Measurements from ENCODE around the gene SLC7A7. TPM values are rescaled to one million over a fixed set of nuclear protein-coding genes. Genes with fewer than 3 reads are reported as not detected.

Gene SLC7A7
- total and polyA plus RNA-seq, 2 of the 13 experiments (the other 11 are each of a cell fraction or from before 2014, with no cell fraction given) = 0.13 to 0.63 TPM

GRCh38 chr14:22819151-22819988, 4.1 kb upstream of the SLC7A7 start (continued):
- TF ChIP-seq TARDBP (CRISPR knock-in tag; IDR thresholded peaks at IDR 0.05) = peak; percentile 25; the same call in 1 of the 2 replicates
- no peak for TF ChIP-seq ZNF274 (CRISPR knock-in tag; IDR thresholded peaks at IDR 0.05)
- no peak for TF ChIP-seq ZNF441 (CRISPR knock-in tag; IDR thresholded peaks at IDR 0.05; ENCODE audit: borderline replicate concordance)
- TF ChIP-seq, protein P1, sequence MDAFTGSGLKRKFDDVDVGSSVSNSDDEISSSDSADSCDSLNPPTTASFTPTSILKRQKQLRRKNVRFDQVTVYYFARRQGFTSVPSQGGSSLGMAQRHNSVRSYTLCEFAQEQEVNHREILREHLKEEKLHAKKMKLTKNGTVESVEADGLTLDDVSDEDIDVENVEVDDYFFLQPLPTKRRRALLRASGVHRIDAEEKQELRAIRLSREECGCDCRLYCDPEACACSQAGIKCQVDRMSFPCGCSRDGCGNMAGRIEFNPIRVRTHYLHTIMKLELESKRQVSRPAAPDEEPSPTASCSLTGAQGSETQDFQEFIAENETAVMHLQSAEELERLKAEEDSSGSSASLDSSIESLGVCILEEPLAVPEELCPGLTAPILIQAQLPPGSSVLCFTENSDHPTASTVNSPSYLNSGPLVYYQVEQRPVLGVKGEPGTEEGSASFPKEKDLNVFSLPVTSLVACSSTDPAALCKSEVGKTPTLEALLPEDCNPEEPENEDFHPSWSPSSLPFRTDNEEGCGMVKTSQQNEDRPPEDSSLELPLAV (CRISPR knock-in tag; conservative IDR thresholded peaks at IDR 0.05; ENCODE audit: low read depth) = no peak
- no peak for TF ChIP-seq ZNF674 (CRISPR knock-in tag; IDR thresholded peaks at IDR 0.05; ENCODE audit: low read depth)
- TF ChIP-seq ZNF75D (CRISPR knock-in tag; IDR thresholded peaks at IDR 0.05; ENCODE audit: borderline replicate concordance) = no peak
- TF ChIP-seq ZNF335 (CRISPR knock-in tag; IDR thresholded peaks at IDR 0.05) = no peak
- no peak for TF ChIP-seq EEA1 (CRISPR knock-in tag; IDR thresholded peaks at IDR 0.05; ENCODE audit: borderline replicate concordance)
- TF ChIP-seq CC2D1A (CRISPR knock-in tag; IDR thresholded peaks at IDR 0.05) = no peak
- TF ChIP-seq, protein P2, sequence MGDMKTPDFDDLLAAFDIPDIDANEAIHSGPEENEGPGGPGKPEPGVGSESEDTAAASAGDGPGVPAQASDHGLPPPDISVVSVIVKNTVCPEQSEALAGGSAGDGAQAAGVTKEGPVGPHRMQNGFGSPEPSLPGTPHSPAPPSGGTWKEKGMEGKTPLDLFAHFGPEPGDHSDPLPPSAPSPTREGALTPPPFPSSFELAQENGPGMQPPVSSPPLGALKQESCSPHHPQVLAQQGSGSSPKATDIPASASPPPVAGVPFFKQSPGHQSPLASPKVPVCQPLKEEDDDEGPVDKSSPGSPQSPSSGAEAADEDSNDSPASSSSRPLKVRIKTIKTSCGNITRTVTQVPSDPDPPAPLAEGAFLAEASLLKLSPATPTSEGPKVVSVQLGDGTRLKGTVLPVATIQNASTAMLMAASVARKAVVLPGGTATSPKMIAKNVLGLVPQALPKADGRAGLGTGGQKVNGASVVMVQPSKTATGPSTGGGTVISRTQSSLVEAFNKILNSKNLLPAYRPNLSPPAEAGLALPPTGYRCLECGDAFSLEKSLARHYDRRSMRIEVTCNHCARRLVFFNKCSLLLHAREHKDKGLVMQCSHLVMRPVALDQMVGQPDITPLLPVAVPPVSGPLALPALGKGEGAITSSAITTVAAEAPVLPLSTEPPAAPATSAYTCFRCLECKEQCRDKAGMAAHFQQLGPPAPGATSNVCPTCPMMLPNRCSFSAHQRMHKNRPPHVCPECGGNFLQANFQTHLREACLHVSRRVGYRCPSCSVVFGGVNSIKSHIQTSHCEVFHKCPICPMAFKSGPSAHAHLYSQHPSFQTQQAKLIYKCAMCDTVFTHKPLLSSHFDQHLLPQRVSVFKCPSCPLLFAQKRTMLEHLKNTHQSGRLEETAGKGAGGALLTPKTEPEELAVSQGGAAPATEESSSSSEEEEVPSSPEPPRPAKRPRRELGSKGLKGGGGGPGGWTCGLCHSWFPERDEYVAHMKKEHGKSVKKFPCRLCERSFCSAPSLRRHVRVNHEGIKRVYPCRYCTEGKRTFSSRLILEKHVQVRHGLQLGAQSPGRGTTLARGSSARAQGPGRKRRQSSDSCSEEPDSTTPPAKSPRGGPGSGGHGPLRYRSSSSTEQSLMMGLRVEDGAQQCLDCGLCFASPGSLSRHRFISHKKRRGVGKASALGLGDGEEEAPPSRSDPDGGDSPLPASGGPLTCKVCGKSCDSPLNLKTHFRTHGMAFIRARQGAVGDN (CRISPR knock-in tag; IDR thresholded peaks at IDR 0.05) = peak; percentile 65
- no peak for TF ChIP-seq NFRKB (IDR thresholded peaks at IDR 0.05)
- TF ChIP-seq ZNF577 (CRISPR knock-in tag; IDR thresholded peaks at IDR 0.05; ENCODE audit: borderline replicate concordance, low read depth) = no peak
- no peak for TF ChIP-seq E2F1 (CRISPR knock-in tag; IDR thresholded peaks at IDR 0.05)
- TF ChIP-seq, protein P3, sequence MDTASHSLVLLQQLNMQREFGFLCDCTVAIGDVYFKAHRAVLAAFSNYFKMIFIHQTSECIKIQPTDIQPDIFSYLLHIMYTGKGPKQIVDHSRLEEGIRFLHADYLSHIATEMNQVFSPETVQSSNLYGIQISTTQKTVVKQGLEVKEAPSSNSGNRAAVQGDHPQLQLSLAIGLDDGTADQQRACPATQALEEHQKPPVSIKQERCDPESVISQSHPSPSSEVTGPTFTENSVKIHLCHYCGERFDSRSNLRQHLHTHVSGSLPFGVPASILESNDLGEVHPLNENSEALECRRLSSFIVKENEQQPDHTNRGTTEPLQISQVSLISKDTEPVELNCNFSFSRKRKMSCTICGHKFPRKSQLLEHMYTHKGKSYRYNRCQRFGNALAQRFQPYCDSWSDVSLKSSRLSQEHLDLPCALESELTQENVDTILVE (CRISPR knock-in tag; IDR thresholded peaks at IDR 0.05) = no peak
- 0 out of 2 replicates have a peak, but pooled peaks have one; percentile 8 for TF ChIP-seq ZFY (CRISPR knock-in tag; IDR thresholded peaks at IDR 0.05)
- TF ChIP-seq CREB3 (CRISPR knock-in tag; IDR thresholded peaks at IDR 0.05) = no peak
- TF ChIP-seq ZNF317 (CRISPR knock-in tag; IDR thresholded peaks at IDR 0.05) = no peak
- 0 out of 2 replicates have a peak, but pooled peaks have one; percentile 55 for TF ChIP-seq ZNF788 (CRISPR knock-in tag; IDR thresholded peaks at IDR 0.05; ENCODE audit: borderline replicate concordance)
- TF ChIP-seq ZNF558 (CRISPR knock-in tag; IDR thresholded peaks at IDR 0.05; ENCODE audit: borderline replicate concordance) = no peak
- peak; percentile 47; the same call in 1 of the 2 replicates for TF ChIP-seq ZNF580 (CRISPR knock-in tag; IDR thresholded peaks at IDR 0.05; ENCODE audit: borderline replicate concordance, low read depth)

Measured in HepG2 (cell line).